Panc1 (cell line): ENCODE results near the gene CDC16. TPM values are rescaled to one million over a fixed set of nuclear protein-coding genes. Genes with fewer than 3 reads are reported as not detected.

Source experiments
- ATAC-seq: fragments of 200-7000 bp; cut with Tn5 transposase; 2 replicates; pipeline ENCODE4 v1.9.1; 2020; ENCODE audit warnings: mild to moderate bottlenecking, moderate library complexity
- BruUV-seq: library from RNA; stranded (reverse); fragments of 400-500 nt; replicated peaks from 2 replicates; lab custom pipeline; 2021; lab: Mats Ljungman, UMichigan
- CTCF ChIA-PET: fragments of 300-600 bp; sonication (Branson Sonifier 250); formaldehyde crosslinking; loops from one replicate; lab custom pipeline; 2022; ENCODE audit warnings: antibody characterized with exemption; lab: Charles Lee
- POLR2A ChIA-PET: fragments of 300-600 bp; sonication (Branson Sonifier 250); formaldehyde crosslinking; loops from one replicate; lab custom pipeline; 2022; ENCODE audit warnings: antibody characterized with exemption; lab: Charles Lee
- DNase-seq: peaks from one replicate; pipeline ENCODE4 v3.0.0-alpha.2; 2010; ENCODE audit warnings: low read depth, low spot score
- H3K27ac ChIP-seq: 2 replicates; pipeline ENCODE4 v1.5.1; 2011; ENCODE audit warnings: mild to moderate bottlenecking, low read length, inconsistent platforms
- H3K27me3 ChIP-seq: fragments of 200-500 bp; sonication (Bioruptor generic); 2 replicates; pipeline ENCODE4 v1.6.0; 2014; ENCODE audit warnings: low read length, inconsistent platforms; ENCODE audit not compliant: control insufficient read depth, insufficient read depth
- H3K36me3 ChIP-seq: fragments of 200-500 bp; sonication (Bioruptor generic); 2 replicates; pipeline ENCODE4 v1.5.1; 2014; ENCODE audit warnings: inconsistent platforms, mild to moderate bottlenecking, low read length, moderate library complexity; ENCODE audit not compliant: control insufficient read depth, insufficient read depth
- H3K4me1 ChIP-seq: 2 replicates; pipeline ENCODE4 v1.5.1; 2011; ENCODE audit warnings: inconsistent platforms, mild to moderate bottlenecking, low read length, moderate library complexity; ENCODE audit not compliant: control insufficient read depth, insufficient read depth
- H3K4me3 ChIP-seq, 2 experiments: 2 replicates each; pipeline ENCODE4 v1.5.1; 2011 to 2012; ENCODE audit warnings: low read depth in 2 of 2, low read length in 2 of 2, mild to moderate bottlenecking in 2 of 2, inconsistent platforms in 1 of 2, moderate library complexity in 1 of 2
- H3K9me3 ChIP-seq: fragments of 200-500 bp; sonication (Bioruptor generic); 2 replicates; pipeline ENCODE4 v1.5.1; 2014; ENCODE audit warnings: low read depth, mild to moderate bottlenecking, inconsistent platforms, low read length, moderate library complexity; ENCODE audit not compliant: control insufficient read depth, insufficient read depth
- POLR2AphosphoS5 ChIP-seq: IDR thresholded peaks from 2 replicates; pipeline ENCODE4 v1.6.1; 2012; ENCODE audit warnings: mild to moderate bottlenecking, low read depth, low read length, moderate library complexity
- SIN3A ChIP-seq: IDR thresholded peaks from 2 replicates; pipeline ENCODE4 v1.6.1; 2012; ENCODE audit warnings: low read depth, mild to moderate bottlenecking, low read length, moderate library complexity, borderline replicate concordance; ENCODE audit not compliant: insufficient read depth
- TCF7L2 ChIP-seq: IDR thresholded peaks from 2 replicates; pipeline ENCODE4 v1.6.1; 2011; ENCODE audit warnings: mild to moderate bottlenecking, low read depth, low read length, inconsistent platforms
- in situ Hi-C: cut with HindIII; loops from 2 replicates; pipeline ENCODE4 v1.10.0; 2016; ENCODE audit warnings: low sequenced_read_pairs, low pct_unique_long_range_greater_than_20kb
- intact Hi-C: fragments of 100-400 bp; cut with micrococcal nuclease; formaldehyde crosslinking; loops from one replicate; pipeline ENCODE4 v1.10.0; 2022; ENCODE audit not compliant: unreplicated experiment
- total RNA-seq: library from RNA; stranded (reverse); gene quantifications from one replicate; pipeline ENCODE4 v1.2.1, GENCODE V29; 2021; ENCODE audit not compliant: unreplicated experiment
- TF ChIP-seq, protein P1 (sequence below), 2 experiments: IDR thresholded peaks; 2 replicates each; pipeline ENCODE4 v1.6.1; 2011 to 2012; ENCODE audit warnings: low read depth in 2 of 2, control low read depth in 1 of 2, low read length in 1 of 2, mild to moderate bottlenecking in 1 of 2, moderate library complexity in 1 of 2; ENCODE audit not compliant: insufficient read depth in 1 of 2
- TF ChIP-seq, protein P2 (sequence below): fragments of 450-650 bp; IDR thresholded peaks from 2 replicates; pipeline ENCODE4 v1.5.1; 2017; ENCODE audit warnings: mild to moderate bottlenecking

CDC16 gene
- total RNA-seq, 1 experiment from 2014 or later, result 51.8 TPM

DNA sequence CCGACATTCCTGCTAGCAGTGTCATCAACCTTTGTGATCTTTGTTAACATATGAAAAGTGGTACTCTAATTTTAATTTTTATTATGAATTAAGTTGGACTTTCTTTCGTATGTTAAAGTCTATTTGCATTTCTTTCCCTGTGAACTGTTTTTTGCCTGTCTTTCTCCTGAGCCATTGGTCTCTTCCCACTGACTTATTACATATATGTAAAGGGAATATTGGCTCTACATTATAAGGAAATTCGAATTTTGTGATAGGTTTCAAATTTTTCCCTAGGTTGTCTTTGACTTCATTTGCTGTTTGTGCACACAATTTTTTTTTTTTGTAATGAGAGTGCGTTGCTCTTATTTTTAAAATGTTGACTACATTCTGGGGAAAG lies 442 bp upstream of the CDC16 start:
- Histone ChIP-seq H3K4me3 (peak overlapping the region; percentile 51 to 80), H3K27me3 (no peaks in the 10 kb centered on the region), H3K4me1 (0 out of 2 replicates have a peak, but pooled peaks cover 4% of the 10 kb centered on the region), H3K36me3 (peaks cover 7% of the 10 kb centered on the region), H3K27ac (peak overlapping the region; percentile 75), H3K9me3 (no peaks in the 10 kb centered on the region)
- no peak for ATAC-seq
- intact Hi-C loops (no loop called here), in situ Hi-C loops (no loop called here)
- DNase-seq, result no peak
- no peak for TF ChIP-seq POLR2AphosphoS5
- TF ChIP-seq, protein P1, sequence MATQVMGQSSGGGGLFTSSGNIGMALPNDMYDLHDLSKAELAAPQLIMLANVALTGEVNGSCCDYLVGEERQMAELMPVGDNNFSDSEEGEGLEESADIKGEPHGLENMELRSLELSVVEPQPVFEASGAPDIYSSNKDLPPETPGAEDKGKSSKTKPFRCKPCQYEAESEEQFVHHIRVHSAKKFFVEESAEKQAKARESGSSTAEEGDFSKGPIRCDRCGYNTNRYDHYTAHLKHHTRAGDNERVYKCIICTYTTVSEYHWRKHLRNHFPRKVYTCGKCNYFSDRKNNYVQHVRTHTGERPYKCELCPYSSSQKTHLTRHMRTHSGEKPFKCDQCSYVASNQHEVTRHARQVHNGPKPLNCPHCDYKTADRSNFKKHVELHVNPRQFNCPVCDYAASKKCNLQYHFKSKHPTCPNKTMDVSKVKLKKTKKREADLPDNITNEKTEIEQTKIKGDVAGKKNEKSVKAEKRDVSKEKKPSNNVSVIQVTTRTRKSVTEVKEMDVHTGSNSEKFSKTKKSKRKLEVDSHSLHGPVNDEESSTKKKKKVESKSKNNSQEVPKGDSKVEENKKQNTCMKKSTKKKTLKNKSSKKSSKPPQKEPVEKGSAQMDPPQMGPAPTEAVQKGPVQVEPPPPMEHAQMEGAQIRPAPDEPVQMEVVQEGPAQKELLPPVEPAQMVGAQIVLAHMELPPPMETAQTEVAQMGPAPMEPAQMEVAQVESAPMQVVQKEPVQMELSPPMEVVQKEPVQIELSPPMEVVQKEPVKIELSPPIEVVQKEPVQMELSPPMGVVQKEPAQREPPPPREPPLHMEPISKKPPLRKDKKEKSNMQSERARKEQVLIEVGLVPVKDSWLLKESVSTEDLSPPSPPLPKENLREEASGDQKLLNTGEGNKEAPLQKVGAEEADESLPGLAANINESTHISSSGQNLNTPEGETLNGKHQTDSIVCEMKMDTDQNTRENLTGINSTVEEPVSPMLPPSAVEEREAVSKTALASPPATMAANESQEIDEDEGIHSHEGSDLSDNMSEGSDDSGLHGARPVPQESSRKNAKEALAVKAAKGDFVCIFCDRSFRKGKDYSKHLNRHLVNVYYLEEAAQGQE (IDR thresholded peaks at IDR 0.05; ENCODE audit: insufficient read depth in 1 of 2, low read depth in 2 of 2, low read length in 1 of 2), result no peak
- TF ChIP-seq TCF7L2, result no peak
- TF ChIP-seq, protein P2, sequence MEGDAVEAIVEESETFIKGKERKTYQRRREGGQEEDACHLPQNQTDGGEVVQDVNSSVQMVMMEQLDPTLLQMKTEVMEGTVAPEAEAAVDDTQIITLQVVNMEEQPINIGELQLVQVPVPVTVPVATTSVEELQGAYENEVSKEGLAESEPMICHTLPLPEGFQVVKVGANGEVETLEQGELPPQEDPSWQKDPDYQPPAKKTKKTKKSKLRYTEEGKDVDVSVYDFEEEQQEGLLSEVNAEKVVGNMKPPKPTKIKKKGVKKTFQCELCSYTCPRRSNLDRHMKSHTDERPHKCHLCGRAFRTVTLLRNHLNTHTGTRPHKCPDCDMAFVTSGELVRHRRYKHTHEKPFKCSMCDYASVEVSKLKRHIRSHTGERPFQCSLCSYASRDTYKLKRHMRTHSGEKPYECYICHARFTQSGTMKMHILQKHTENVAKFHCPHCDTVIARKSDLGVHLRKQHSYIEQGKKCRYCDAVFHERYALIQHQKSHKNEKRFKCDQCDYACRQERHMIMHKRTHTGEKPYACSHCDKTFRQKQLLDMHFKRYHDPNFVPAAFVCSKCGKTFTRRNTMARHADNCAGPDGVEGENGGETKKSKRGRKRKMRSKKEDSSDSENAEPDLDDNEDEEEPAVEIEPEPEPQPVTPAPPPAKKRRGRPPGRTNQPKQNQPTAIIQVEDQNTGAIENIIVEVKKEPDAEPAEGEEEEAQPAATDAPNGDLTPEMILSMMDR, result no peak
- no peak for TF ChIP-seq SIN3A
- no TSS peak for BruUV-seq
- ChIA-PET POLR2A (no interaction called here), CTCF (no interaction called here)

DNA sequence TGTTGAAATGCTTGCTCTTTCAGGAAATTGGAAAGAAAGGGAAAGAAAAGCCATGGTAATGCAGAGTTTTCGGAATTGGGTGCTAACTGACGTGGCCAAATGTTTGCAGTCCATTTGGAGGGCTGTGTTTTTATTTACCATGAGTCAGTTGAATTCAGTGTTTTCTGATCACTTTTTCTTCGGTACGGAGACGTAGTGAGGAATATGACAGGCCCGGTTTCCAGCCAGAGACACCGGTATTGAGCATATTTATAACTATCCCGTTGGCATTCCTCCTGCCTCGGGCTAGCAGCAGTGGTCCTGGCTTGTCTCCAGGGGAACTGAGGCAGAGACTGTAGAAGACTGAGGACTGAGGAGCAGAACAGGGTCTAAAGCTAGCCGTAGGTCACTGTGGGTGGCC lies 1.0 kb downstream of the CDC16 start:
- intact Hi-C loops, result no loop called here

More for the DNA sequence above, 1.0 kb downstream of the CDC16 start:
- peaks cover 14% of the 10 kb centered on the region for H3K36me3 ChIP-seq
- in situ Hi-C loops, result no loop called here
- TF ChIP-seq TCF7L2 (no peak), SIN3A (no peak), POLR2AphosphoS5 (no peak)
- TF ChIP-seq, protein P2, result no peak
- TF ChIP-seq, protein P1 (IDR thresholded peaks at IDR 0.05; ENCODE audit: insufficient read depth in 1 of 2, low read depth in 2 of 2, low read length in 1 of 2), result no peak
- DNase-seq (no peak), ATAC-seq (no peak)
- H3K27me3 ChIP-seq, result no peaks in the 10 kb centered on the region
- H3K27ac ChIP-seq, result peak overlapping the region; percentile 74
- CTCF ChIA-PET, result no interaction called here
- POLR2A ChIA-PET, result no interaction called here
- H3K4me1 ChIP-seq, result 0 out of 2 replicates have a peak, but pooled peaks cover 4% of the 10 kb centered on the region
- H3K4me3 ChIP-seq, result peak overlapping the region; percentile 80 to 87
- H3K9me3 ChIP-seq, result no peaks in the 10 kb centered on the region
- no TSS peak for BruUV-seq
